Activated T-helper 17 cell treated with anti-CD3 and anti-CD28 coated beads, Interleukin-2, amount 50 U/mL, for 72 hours (primary cell): ENCODE data around the gene HSPB7. TPM values are rescaled to one million over a fixed set of nuclear protein-coding genes. Genes with fewer than 3 reads are reported as not detected.

Source experiments
- ATAC-seq: fragments of 150-1000 bp; cut with Tn5 transposase; replicated peaks from 2 replicates; pipeline ENCODE4 v1.10.0; 2021; ENCODE audit warnings: mild to moderate bottlenecking, moderate library complexity
- H3K27ac Mint-ChIP-seq: one replicate; pipeline ENCODE4 v1.8.0; 2022; ENCODE audit warnings: mixed read lengths
- H3K27me3 Mint-ChIP-seq: one replicate; pipeline ENCODE4 v1.8.0; 2022; ENCODE audit warnings: mixed read lengths
- H3K36me3 Mint-ChIP-seq: one replicate; pipeline ENCODE4 v1.8.0; 2022; ENCODE audit warnings: low read depth, mild to moderate bottlenecking, mixed read lengths
- H3K4me1 Mint-ChIP-seq: one replicate; pipeline ENCODE4 v1.8.0; 2022; ENCODE audit warnings: mixed read lengths
- H3K4me3 Mint-ChIP-seq: one replicate; pipeline ENCODE4 v1.8.0; 2022; ENCODE audit warnings: mild to moderate bottlenecking, mixed read lengths
- H3K9me3 Mint-ChIP-seq: one replicate; pipeline ENCODE4 v1.8.0; 2022; ENCODE audit warnings: mixed read lengths
- total RNA-seq, 2 donors: library from RNA; stranded (reverse); gene quantifications; one replicate each; pipeline ENCODE4 v1.2.3, GENCODE V29; 2022

The HSPB7 gene
- total RNA-seq, 2 donors from 2014 or later = not detected

- Mint-ChIP-seq H3K27me3 (no peaks in the 10 kb centered on the region), H3K4me3 (peak overlapping the region; percentile 94), H3K4me1 (peaks cover 37% of the 10 kb centered on the region), H3K27ac (peak overlapping the region; percentile 96), H3K36me3 (peaks cover 47% of the 10 kb centered on the region), H3K9me3 (no peaks in the 10 kb centered on the region)
- peak; percentile 64 for ATAC-seq
Observed at GRCh38 chr1:15974855-15975254, 43.0 kb downstream of the HSPB7 start.

GRCh38 chr1:15973772-15974171 lies 44.1 kb downstream of the HSPB7 start:
- ATAC-seq = no peak
- no peaks in the 10 kb centered on the region for H3K27me3 Mint-ChIP-seq
- peak overlapping the region; percentile 94 for H3K4me3 Mint-ChIP-seq
- H3K9me3 Mint-ChIP-seq = no peaks in the 10 kb centered on the region
- H3K27ac Mint-ChIP-seq = peak overlapping the region; percentile 7
- peaks cover 40% of the 10 kb centered on the region for H3K4me1 Mint-ChIP-seq
- peaks cover 54% of the 10 kb centered on the region for H3K36me3 Mint-ChIP-seq

- peak overlapping the region; percentile 34 for H3K27ac Mint-ChIP-seq
- H3K4me3 Mint-ChIP-seq = peak overlapping the region; percentile 94
- H3K27me3 Mint-ChIP-seq = no peaks in the 10 kb centered on the region
- peaks cover 65% of the 10 kb centered on the region for H3K36me3 Mint-ChIP-seq
- H3K9me3 Mint-ChIP-seq = no peaks in the 10 kb centered on the region
- no peak for ATAC-seq
- H3K4me1 Mint-ChIP-seq = peaks cover 50% of the 10 kb centered on the region
Observed at GRCh38 chr1:15972409-15972808, 45.4 kb downstream of the HSPB7 start.

- no peaks in the 10 kb centered on the region for H3K9me3 Mint-ChIP-seq
- peaks cover 80% of the 10 kb centered on the region for H3K36me3 Mint-ChIP-seq
- H3K4me1 Mint-ChIP-seq = peaks cover 55% of the 10 kb centered on the region
- H3K27ac Mint-ChIP-seq = no peak overlapping the region
- no peaks in the 10 kb centered on the region for H3K27me3 Mint-ChIP-seq
- H3K4me3 Mint-ChIP-seq = peak overlapping the region; percentile 16
- no peak for ATAC-seq
Observed at GRCh38 chr1:15970911-15971310, 46.9 kb downstream of the HSPB7 start.

- H3K4me3 Mint-ChIP-seq = no peak overlapping the region
- ATAC-seq = no peak
- H3K27me3 Mint-ChIP-seq = no peaks in the 10 kb centered on the region
- H3K9me3 Mint-ChIP-seq = no peaks in the 10 kb centered on the region
- peaks cover 58% of the 10 kb centered on the region for H3K4me1 Mint-ChIP-seq
- no peak overlapping the region for H3K27ac Mint-ChIP-seq
- peaks cover 84% of the 10 kb centered on the region for H3K36me3 Mint-ChIP-seq
Observed at GRCh38 chr1:15969321-15969880, 48.4 kb downstream of the HSPB7 start.

- H3K36me3 Mint-ChIP-seq = peaks cover 88% of the 10 kb centered on the region
- H3K27me3 Mint-ChIP-seq = no peaks in the 10 kb centered on the region
- peak overlapping the region; percentile 85 for H3K4me3 Mint-ChIP-seq
- H3K4me1 Mint-ChIP-seq = peaks cover 59% of the 10 kb centered on the region
- peak overlapping the region; percentile 100 for H3K27ac Mint-ChIP-seq
- no peak for ATAC-seq
- no peaks in the 10 kb centered on the region for H3K9me3 Mint-ChIP-seq
Observed at GRCh38 chr1:15968172-15968571, 49.7 kb downstream of the HSPB7 start.

GRCh38 chr1:15966956-15967344 lies 50.9 kb downstream of the HSPB7 start:
- Mint-ChIP-seq H3K9me3 (no peaks in the 10 kb centered on the region), H3K27ac (peak overlapping the region; percentile 100), H3K36me3 (peaks cover 86% of the 10 kb centered on the region), H3K4me1 (peaks cover 50% of the 10 kb centered on the region), H3K4me3 (peak overlapping the region; percentile 85), H3K27me3 (no peaks in the 10 kb centered on the region)
- ATAC-seq = no peak

- Mint-ChIP-seq H3K36me3 (peaks cover 88% of the 10 kb centered on the region), H3K4me1 (peaks cover 53% of the 10 kb centered on the region)
Observed at GRCh38 chr1:15966081-15966955, 51.5 kb downstream of the HSPB7 start.

GRCh38 chr1:15965228-15965767 lies 52.5 kb downstream of the HSPB7 start:
- Mint-ChIP-seq H3K36me3 (peaks cover 90% of the 10 kb centered on the region), H3K27ac (peak overlapping the region; percentile 100), H3K4me1 (peaks cover 59% of the 10 kb centered on the region), H3K4me3 (peak overlapping the region; percentile 85), H3K9me3 (no peaks in the 10 kb centered on the region), H3K27me3 (no peaks in the 10 kb centered on the region)
- ATAC-seq = peak; percentile 45

More at GRCh38 chr1:15966081-15966955, 51.5 kb downstream of the HSPB7 start:
- peak; percentile 79 for ATAC-seq
- H3K27ac Mint-ChIP-seq = peak overlapping the region; percentile 100
- H3K9me3 Mint-ChIP-seq = no peaks in the 10 kb centered on the region
- peak overlapping the region; percentile 85 for H3K4me3 Mint-ChIP-seq
- H3K27me3 Mint-ChIP-seq = no peaks in the 10 kb centered on the region

Other genes starting within 250 kb of the HSPB7 start
- 1 to 10 TPM; 1.8 to 2.2 TPM for gene UQCRHL, start 210.4 kb downstream of the HSPB7 start, total RNA-seq
- 10 to 100 TPM; 48.9 to 66.7 TPM for gene SPEN, start 170.3 kb downstream of the HSPB7 start, total RNA-seq
- gene ZBTB17, start 41.9 kb downstream of the HSPB7 start, total RNA-seq = 100 to 1,000 TPM in 1 of 2 donors, 10 to 100 TPM in 1; 62.0 to 135 TPM
- gene SRARP, start 13.8 kb downstream of the HSPB7 start, total RNA-seq = not detected
- gene CLCNKA, start 4.0 kb upstream of the HSPB7 start, total RNA-seq = under 1 TPM in 1 of 2 donors, not detected in 1; 0.40 TPM
- gene CLCNKB, start 25.7 kb upstream of the HSPB7 start, total RNA-seq = under 1 TPM in 1 of 2 donors, not detected in 1; 0.13 TPM
- gene FAM131C, start 55.6 kb upstream of the HSPB7 start, total RNA-seq = under 1 TPM; 0.24 to 0.69 TPM
- gene EPHA2, start 138.0 kb upstream of the HSPB7 start, total RNA-seq = under 1 TPM in 1 of 2 donors, not detected in 1; 0.13 TPM
- 10 to 100 TPM in 1 of 2 donors, 1 to 10 TPM in 1; 7.5 to 10.0 TPM for gene ARHGEF19, start 194.6 kb upstream of the HSPB7 start, total RNA-seq
- 1 to 10 TPM; 3.1 to 7.5 TPM for gene CPLANE2, start 219.1 kb upstream of the HSPB7 start, total RNA-seq